Omental fat pad (tissue), 4 donors: ENCODE data around the gene PLOD2. TPM values are rescaled to one million over a fixed set of nuclear protein-coding genes. Genes with fewer than 3 reads are reported as not detected.

Source experiments
- ATAC-seq: fragments of 150-250 bp; one replicate; pipeline ENCODE4 v1.9.1; 2016; ENCODE audit warnings: mild to moderate bottlenecking, moderate library complexity; ENCODE audit not compliant: low FRiP score
- DNase-seq: peaks from one replicate; pipeline ENCODE4 v3.0.0-alpha.2; 2019; ENCODE audit warnings: low spot score
- CTCF ChIP-seq, 3 donors: fragments of 450-650 bp; IDR thresholded peaks; one replicate each; pipeline ENCODE4 v1.5.1; 2016 to 2017; ENCODE audit warnings: antibody characterized with exemption in 3 of 3, mild to moderate bottlenecking in 3 of 3, moderate library complexity in 2 of 3
- total RNA-seq, 4 donors: library from RNA; depleted of rRNA; stranded (reverse); fragments of >200 nt; gene quantifications; one replicate each; pipeline ENCODE4 v1.1.0, GENCODE V29; 2016

PLOD2 gene
- total RNA-seq, 4 donors from 2014 or later, result 35.3 to 180 (median 107) TPM

GRCh38 chr3:146080578-146080977 lies 80.4 kb downstream of the PLOD2 start:
- TF ChIP-seq CTCF (IDR thresholded peaks at IDR 0.05), result no peak
- DNase-seq (no peak), ATAC-seq (no peak)

GRCh38 chr3:146078031-146078430 lies 83.0 kb downstream of the PLOD2 start:
- DNase-seq (no peak), ATAC-seq (no peak)
- TF ChIP-seq CTCF (IDR thresholded peaks at IDR 0.05), result no peak

- TF ChIP-seq CTCF (IDR thresholded peaks at IDR 0.05), result no peak
- DNase-seq, result no peak
- peak; percentile 46 for ATAC-seq
These were observed 83.8 kb downstream of the PLOD2 start for GRCh38 chr3:146077181-146077580.

- ATAC-seq, result no peak
- no peak for DNase-seq
- no peak for TF ChIP-seq CTCF (IDR thresholded peaks at IDR 0.05)
These were observed 88.2 kb downstream of the PLOD2 start for GRCh38 chr3:146072824-146073223.

- ATAC-seq (peak; percentile 14), DNase-seq (no peak)
- no peak for TF ChIP-seq CTCF (IDR thresholded peaks at IDR 0.05)
These were observed 88.9 kb downstream of the PLOD2 start for GRCh38 chr3:146072061-146072460.

- ATAC-seq, result peak; percentile 74
- TF ChIP-seq CTCF (IDR thresholded peaks at IDR 0.05), result no peak
These were observed 89.4 kb downstream of the PLOD2 start for GRCh38 chr3:146071632-146072031.

GRCh38 chr3:146067048-146067447 lies 93.9 kb downstream of the PLOD2 start:
- DNase-seq, result no peak

More at GRCh38 chr3:146071632-146072031, 89.4 kb downstream of the PLOD2 start:
- no peak for DNase-seq

More at GRCh38 chr3:146067048-146067447, 93.9 kb downstream of the PLOD2 start:
- TF ChIP-seq CTCF (IDR thresholded peaks at IDR 0.05), result no peak
- ATAC-seq, result no peak
